Vagina (tissue), 2 donors: ENCODE measurements around the gene GIMAP5. TPM values are rescaled to one million over a fixed set of nuclear protein-coding genes. Genes with fewer than 3 reads are reported as not detected.
A peak's percentile ranks its signal among the peaks of the same experiment; 100 is the strongest.

Experiments used
- DNase-seq, 2 donors: peaks; one replicate each; pipeline ENCODE4 v3.0.0-alpha.2; 2017; ENCODE audit errors: extremely low spot score in 2 of 2
- H3K27ac ChIP-seq: fragments of 200-600 bp; sonication (generic); one replicate; pipeline ENCODE4 v1.5.1; 2019
- H3K27me3 ChIP-seq: fragments of 200-600 bp; sonication (generic); one replicate; pipeline ENCODE4 v1.5.1; 2019
- H3K36me3 ChIP-seq, 2 donors: fragments of 200-600 bp; sonication (generic); one replicate each; pipeline ENCODE4 v1.5.1; 2017 to 2019
- H3K4me1 ChIP-seq: fragments of 200-600 bp; sonication (generic); one replicate; pipeline ENCODE4 v1.5.1; 2019
- H3K4me3 ChIP-seq, 2 donors: fragments of 200-600 bp; sonication (generic); 1 replicate in 1 of 2; 2 replicates in 1 of 2; pipeline ENCODE4 v1.5.1; 2016 to 2019
- H3K9me3 ChIP-seq: fragments of 200-600 bp; sonication (generic); one replicate; pipeline ENCODE4 v1.5.1; 2019
- CTCF ChIP-seq, 3 experiments: fragments of 450-650 bp in 2 of 3; fragments of 200-600 bp in 1 of 3; sonication (generic) in 1 of 3; IDR thresholded peaks; one replicate each; pipeline ENCODE4 v1.5.1; 2017 to 2019; ENCODE audit warnings: antibody characterized with exemption in 3 of 3, mild to moderate bottlenecking in 2 of 3, moderate library complexity in 2 of 3
- POLR2A ChIP-seq, 2 donors: fragments of 450-650 bp; IDR thresholded peaks; one replicate each; pipeline ENCODE4 v1.6.1; 2017; ENCODE audit warnings: antibody characterized with exemption in 2 of 2, mild to moderate bottlenecking in 2 of 2, moderate library complexity in 2 of 2
- POLR2AphosphoS5 ChIP-seq, 2 donors: sonication (generic); formaldehyde crosslinking; IDR thresholded peaks; one replicate each; pipeline ENCODE4 v1.9.0; 2017; ENCODE audit warnings: antibody characterized with exemption in 2 of 2, mild to moderate bottlenecking in 2 of 2, low read depth in 1 of 2; ENCODE audit not compliant: insufficient read depth in 1 of 2
- intact Hi-C: fragments of 100-400 bp; cut with DNase I; formaldehyde crosslinking; loops from one replicate; pipeline ENCODE4 v1.15.1; 2023
- total RNA-seq: library from RNA; depleted of rRNA; stranded (reverse); fragments of >200 nt; gene quantifications from one replicate; pipeline ENCODE4 v1.2.3, GENCODE V29; 2016

GIMAP5 gene
- total RNA-seq, 1 donor from 2014 or later: 24.1 TPM

- Histone ChIP-seq H3K9me3 (no peaks in the 10 kb centered on the region), H3K36me3 (no peaks in the 10 kb centered on the region), H3K4me3 (no peak overlapping the region), H3K27me3 (no peaks in the 10 kb centered on the region), H3K4me1 (no peaks in the 10 kb centered on the region), H3K27ac (no peak overlapping the region)
- TF ChIP-seq CTCF (IDR thresholded peaks at IDR 0.05): no peak
- TF ChIP-seq POLR2A (IDR thresholded peaks at IDR 0.05): no peak
- TF ChIP-seq POLR2AphosphoS5 (IDR thresholded peaks at IDR 0.05; ENCODE audit: insufficient read depth in 1 of 2, low read depth in 1 of 2): no peak
- intact Hi-C loops: no loop called here
- DNase-seq: no peak
These were observed 16.8 kb downstream of the GIMAP5 start for GRCh38 chr7:150753826-150754603.

GRCh38 chr7:150754951-150755350 is 17.7 kb downstream of the GIMAP5 start:
- TF ChIP-seq POLR2A (IDR thresholded peaks at IDR 0.05) (no peak), CTCF (IDR thresholded peaks at IDR 0.05) (no peak), POLR2AphosphoS5 (IDR thresholded peaks at IDR 0.05; ENCODE audit: insufficient read depth in 1 of 2, low read depth in 1 of 2) (no peak)
- Histone ChIP-seq H3K36me3 (no peaks in the 10 kb centered on the region), H3K4me3 (no peak overlapping the region), H3K27ac (no peak overlapping the region), H3K9me3 (no peaks in the 10 kb centered on the region), H3K4me1 (no peaks in the 10 kb centered on the region), H3K27me3 (no peaks in the 10 kb centered on the region)
- intact Hi-C loops: no loop called here
- no peak for DNase-seq

GRCh38 chr7:150755473-150756099 is 18.4 kb downstream of the GIMAP5 start:
- TF ChIP-seq CTCF (IDR thresholded peaks at IDR 0.05) (no peak), POLR2A (IDR thresholded peaks at IDR 0.05) (no peak), POLR2AphosphoS5 (IDR thresholded peaks at IDR 0.05; ENCODE audit: insufficient read depth in 1 of 2, low read depth in 1 of 2) (no peak)
- Histone ChIP-seq H3K27me3 (no peaks in the 10 kb centered on the region), H3K4me3 (no peak overlapping the region), H3K4me1 (no peaks in the 10 kb centered on the region), H3K9me3 (no peaks in the 10 kb centered on the region), H3K36me3 (no peaks in the 10 kb centered on the region), H3K27ac (no peak overlapping the region)
- intact Hi-C loops: no loop called here
- no peak for DNase-seq

GRCh38 chr7:150756166-150756565 is 18.9 kb downstream of the GIMAP5 start:
- Histone ChIP-seq H3K4me3 (no peak overlapping the region), H3K9me3 (no peaks in the 10 kb centered on the region), H3K36me3 (no peaks in the 10 kb centered on the region), H3K4me1 (no peaks in the 10 kb centered on the region), H3K27me3 (no peaks in the 10 kb centered on the region), H3K27ac (peak overlapping the region; percentile 32)
- intact Hi-C loops: no loop called here
- DNase-seq: no peak
- TF ChIP-seq POLR2AphosphoS5 (IDR thresholded peaks at IDR 0.05; ENCODE audit: insufficient read depth in 1 of 2, low read depth in 1 of 2): no peak
- no peak for TF ChIP-seq POLR2A (IDR thresholded peaks at IDR 0.05)
- TF ChIP-seq CTCF (IDR thresholded peaks at IDR 0.05): no peak

- TF ChIP-seq CTCF (IDR thresholded peaks at IDR 0.05): peak in 1 of 3 experiments; percentile 42
- TF ChIP-seq POLR2A (IDR thresholded peaks at IDR 0.05): no peak
- no peak for DNase-seq
- H3K27ac ChIP-seq: no peak overlapping the region
- H3K36me3 ChIP-seq: no peaks in the 10 kb centered on the region
- H3K4me3 ChIP-seq: no peak overlapping the region
- H3K9me3 ChIP-seq: no peaks in the 10 kb centered on the region
- intact Hi-C loops: no loop called here
- no peaks in the 10 kb centered on the region for H3K4me1 ChIP-seq
- no peaks in the 10 kb centered on the region for H3K27me3 ChIP-seq
These were observed 19.6 kb downstream of the GIMAP5 start for GRCh38 chr7:150756858-150757257.
